Breast epithelium (tissue), 3 donors: ENCODE data around the gene TMTC1.

Source experiments
- CTCF ChIP-seq, 3 donors: fragments of 450-650 bp; IDR thresholded peaks; one replicate each; pipeline ENCODE4 v1.5.1; 2016 to 2017; ENCODE audit warnings: antibody characterized with exemption in 3 of 3, mild to moderate bottlenecking in 3 of 3, moderate library complexity in 3 of 3
- POLR2A ChIP-seq: fragments of 450-650 bp; IDR thresholded peaks from one replicate; pipeline ENCODE4 v1.6.1; 2016; ENCODE audit warnings: antibody characterized with exemption, mild to moderate bottlenecking, moderate library complexity
- POLR2AphosphoS5 ChIP-seq, 3 donors: sonication (generic); formaldehyde crosslinking; IDR thresholded peaks; one replicate each; pipeline ENCODE4 v1.6.1; 2017; ENCODE audit warnings: antibody characterized with exemption in 3 of 3

DNA sequence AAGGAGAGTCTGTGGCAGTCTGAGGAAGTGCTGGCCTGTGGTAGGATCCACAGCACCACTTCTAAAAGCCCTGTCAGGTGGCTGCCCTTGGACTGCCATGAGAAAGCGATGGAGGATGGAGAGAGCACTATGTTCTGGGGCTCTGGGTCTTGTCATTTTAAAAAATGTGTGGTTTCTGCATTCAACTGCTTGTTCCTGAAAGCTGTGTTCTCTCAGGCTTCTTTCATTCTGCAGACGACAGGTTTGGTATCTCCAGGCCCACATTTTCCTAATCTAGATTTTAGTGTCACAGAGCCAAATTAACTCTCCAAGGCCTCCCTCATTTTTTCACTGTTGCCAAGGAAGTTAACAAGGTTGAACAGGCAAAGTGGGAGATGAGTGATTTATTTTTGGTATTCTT, 296.8 kb downstream of the TMTC1 start:
- TF ChIP-seq CTCF (IDR thresholded peaks at IDR 0.05) (no peak), POLR2A (no peak), POLR2AphosphoS5 (IDR thresholded peaks at IDR 0.05) (no peak)
